Ascending aorta (tissue), 2 donors: ENCODE results near the gene SLC35E1. TPM values are rescaled to one million over a fixed set of nuclear protein-coding genes. Genes with fewer than 3 reads are reported as not detected.

Experiments
- DNase-seq, 2 donors: peaks; one replicate each; pipeline ENCODE4 v3.0.0-alpha.2; 2019; ENCODE audit warnings: low spot score in 2 of 2
- H3K27ac ChIP-seq, 2 donors: fragments of 200-600 bp; sonication (generic); one replicate each; pipeline ENCODE4 v1.5.1; 2016 to 2017; ENCODE audit warnings: mild to moderate bottlenecking in 1 of 2
- H3K27me3 ChIP-seq: fragments of 200-600 bp; sonication (generic); one replicate; pipeline ENCODE4 v1.5.1; 2017
- H3K36me3 ChIP-seq, 2 donors: fragments of 200-600 bp; sonication (generic); one replicate each; pipeline ENCODE4 v1.5.1; 2016
- H3K4me1 ChIP-seq, 2 donors: fragments of 200-600 bp; sonication (generic); one replicate each; pipeline ENCODE4 v1.5.1; 2016 to 2017; ENCODE audit warnings: mild to moderate bottlenecking in 1 of 2
- H3K4me3 ChIP-seq, 2 donors: fragments of 200-600 bp; sonication (generic); one replicate each; pipeline ENCODE4 v1.5.1; 2016 to 2017; ENCODE audit warnings: mild to moderate bottlenecking in 1 of 2
- H3K9me3 ChIP-seq, 2 donors: fragments of 200-600 bp; sonication (generic); one replicate each; pipeline ENCODE4 v1.5.1; 2016
- CTCF ChIP-seq, 3 experiments: fragments of 200-600 bp in 2 of 3; fragments of 450-650 bp in 1 of 3; sonication (generic) in 2 of 3; IDR thresholded peaks; one replicate each; pipeline ENCODE4 v1.5.1; 2016 to 2019; ENCODE audit warnings: antibody characterized with exemption in 3 of 3, mild to moderate bottlenecking in 1 of 3, moderate library complexity in 1 of 3
- intact Hi-C: fragments of 100-400 bp; cut with DNase I; formaldehyde crosslinking; loops from one replicate; pipeline ENCODE4 v1.15.1; 2023
- total RNA-seq: library from RNA; depleted of rRNA; stranded (reverse); fragments of >200 nt; gene quantifications from one replicate; pipeline ENCODE4 v1.1.0, GENCODE V29; 2016

Gene SLC35E1
- total RNA-seq, 1 donor from 2014 or later = 56.3 TPM

- H3K27ac ChIP-seq = peak overlapping the region; percentile 31 to 74
- no peaks in the 10 kb centered on the region for H3K9me3 ChIP-seq
- intact Hi-C loops = no loop called here
- DNase-seq = no peak
- no peak for TF ChIP-seq CTCF (IDR thresholded peaks at IDR 0.05)
- peaks cover 13 to 42% of the 10 kb centered on the region in 2 donors for H3K4me1 ChIP-seq
- no peak overlapping the region for H3K4me3 ChIP-seq
- H3K27me3 ChIP-seq = no peaks in the 10 kb centered on the region
- H3K36me3 ChIP-seq = peaks cover 0 to 9% of the 10 kb centered on the region in 2 donors
Measured at GRCh38 chr19:16585094-16585801, 13.0 kb upstream of the SLC35E1 start.

GRCh38 chr19:16584248-16585093 lies 12.3 kb upstream of the SLC35E1 start:
- no peaks in the 10 kb centered on the region for H3K27me3 ChIP-seq
- TF ChIP-seq CTCF (IDR thresholded peaks at IDR 0.05) = no peak
- intact Hi-C loops = no loop called here
- H3K4me1 ChIP-seq = peaks cover 13 to 42% of the 10 kb centered on the region in 2 donors
- H3K4me3 ChIP-seq = no peak overlapping the region
- H3K27ac ChIP-seq = peak overlapping the region; percentile 31 to 74
- DNase-seq = peak; percentile 77 to 92
- H3K36me3 ChIP-seq = peaks cover 0 to 9% of the 10 kb centered on the region in 2 donors
- no peaks in the 10 kb centered on the region for H3K9me3 ChIP-seq

- no peak for DNase-seq
- Histone ChIP-seq H3K27me3 (no peaks in the 10 kb centered on the region), H3K36me3 (peaks cover 5 to 26% of the 10 kb centered on the region in 2 donors), H3K4me1 (peaks cover 8 to 28% of the 10 kb centered on the region in 2 donors), H3K27ac (no peak overlapping the region), H3K9me3 (no peaks in the 10 kb centered on the region), H3K4me3 (no peak overlapping the region)
- no peak for TF ChIP-seq CTCF (IDR thresholded peaks at IDR 0.05)
- intact Hi-C loops = no loop called here
Measured at GRCh38 chr19:16582486-16583261, 10.5 kb upstream of the SLC35E1 start.

- H3K36me3 ChIP-seq = peaks cover 12 to 33% of the 10 kb centered on the region in 2 donors
- no peak overlapping the region for H3K27ac ChIP-seq
- no peak overlapping the region for H3K4me3 ChIP-seq
- peaks cover 8 to 21% of the 10 kb centered on the region in 2 donors for H3K4me1 ChIP-seq
- DNase-seq = no peak
- intact Hi-C loops = no loop called here
- H3K27me3 ChIP-seq = no peaks in the 10 kb centered on the region
- no peak for TF ChIP-seq CTCF (IDR thresholded peaks at IDR 0.05)
- no peaks in the 10 kb centered on the region for H3K9me3 ChIP-seq
Measured at GRCh38 chr19:16581971-16582343, 9.7 kb upstream of the SLC35E1 start.

- intact Hi-C loops = no loop called here
- TF ChIP-seq CTCF (IDR thresholded peaks at IDR 0.05) = no peak
- no peak overlapping the region for H3K4me3 ChIP-seq
- no peaks in the 10 kb centered on the region for H3K27me3 ChIP-seq
- peaks cover 18 to 39% of the 10 kb centered on the region in 2 donors for H3K36me3 ChIP-seq
- DNase-seq = no peak
- no peak overlapping the region for H3K27ac ChIP-seq
- H3K9me3 ChIP-seq = no peaks in the 10 kb centered on the region
- peaks cover 8 to 19% of the 10 kb centered on the region in 2 donors for H3K4me1 ChIP-seq
Measured at GRCh38 chr19:16581145-16581970, 9.1 kb upstream of the SLC35E1 start.
